HG03565 (cell line): ENCODE data around the gene DTWD1.
"Not testable (repeated sequence)": the region's sequence is repeated elsewhere in the genome, so short reads cannot be mapped to it uniquely, and the experiment has no call there.

ENCODE experiments used
- ATAC-seq: cut with Tn5 transposase; IDR thresholded peaks from one replicate; pipeline ENCODE4 v1.9.1; 2021; ENCODE audit warnings: mild to moderate bottlenecking, moderate library complexity; ENCODE audit not compliant: unreplicated experiment

DTWD1 gene

DNA sequence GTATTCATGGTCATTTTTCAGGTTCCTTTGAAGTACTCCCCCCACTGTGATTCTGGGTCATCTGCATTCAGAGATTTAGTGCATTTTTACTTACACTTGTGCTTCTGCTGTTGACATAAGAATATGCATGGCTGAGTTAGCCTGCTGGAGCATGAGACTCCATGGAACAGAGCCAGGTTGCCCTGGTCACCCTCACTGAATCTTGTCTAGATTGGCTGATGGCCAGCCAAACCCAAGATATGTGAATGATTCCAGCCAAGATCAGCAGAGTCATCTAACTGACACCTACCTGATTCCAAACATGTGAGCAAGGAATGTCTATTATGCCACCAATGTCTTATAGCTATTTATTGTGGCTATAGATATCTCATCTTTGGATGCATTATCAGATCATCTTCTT, 25.1 kb downstream of the DTWD1 start:
- ATAC-seq = no peak

DNA sequence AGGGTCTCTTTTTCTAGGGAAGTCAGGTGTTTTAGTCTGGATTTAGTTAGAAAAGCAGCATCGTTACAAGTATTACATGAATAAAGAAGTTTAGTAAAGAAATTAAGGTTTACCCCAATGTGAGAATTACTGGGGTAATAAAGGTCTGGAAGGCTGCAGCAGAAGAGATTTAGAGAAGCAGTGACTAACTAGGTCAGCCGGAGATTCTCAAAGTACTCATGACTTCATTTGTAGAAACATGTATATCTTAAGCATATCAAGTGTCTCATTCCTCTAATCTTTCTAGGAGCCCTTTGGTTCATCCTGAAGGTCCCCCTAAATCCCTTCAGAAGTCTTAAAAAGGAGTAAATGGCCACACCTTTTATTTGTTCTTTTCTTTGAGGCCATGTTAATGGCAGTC, 26.0 kb downstream of the DTWD1 start:
- no peak for ATAC-seq

DNA sequence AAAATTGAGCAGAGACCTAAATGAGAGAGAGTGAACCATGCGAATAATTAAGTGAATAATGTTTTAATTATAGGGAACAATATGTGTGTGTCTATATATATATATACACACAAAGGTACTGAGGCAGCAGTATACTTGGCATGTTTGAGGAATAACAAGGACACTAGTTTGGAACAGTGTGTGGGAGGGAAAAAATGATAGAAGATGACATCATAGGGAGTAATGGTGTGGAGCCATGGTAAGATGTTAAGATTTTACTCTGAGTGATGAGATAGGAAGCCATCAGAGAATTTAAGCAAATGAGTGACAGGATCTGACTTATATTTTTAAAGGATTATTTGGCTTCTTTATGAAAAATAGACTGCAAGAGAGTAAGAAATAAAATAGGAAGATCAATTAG, 29.1 kb downstream of the DTWD1 start:
- ATAC-seq = no peak

DNA sequence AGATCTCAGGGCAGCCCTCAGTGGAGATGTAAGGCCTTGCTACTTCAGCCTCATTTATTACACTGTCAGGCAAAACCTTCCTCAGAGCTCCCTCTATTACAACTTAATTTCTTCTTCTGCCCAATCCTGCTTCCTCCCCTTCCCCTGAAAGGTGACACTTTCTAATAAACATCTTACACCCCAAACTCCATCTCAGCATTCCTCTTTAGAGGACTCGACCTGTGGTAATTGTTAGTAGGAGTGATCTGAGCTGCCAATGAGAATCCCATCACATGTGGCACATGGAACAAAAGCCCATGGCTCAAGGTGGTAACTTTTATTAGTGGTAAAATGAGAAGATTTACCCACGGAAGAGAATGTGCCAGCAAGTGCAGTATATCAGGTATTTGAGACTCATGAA, 29.8 kb downstream of the DTWD1 start:
- ATAC-seq = no peak

DNA sequence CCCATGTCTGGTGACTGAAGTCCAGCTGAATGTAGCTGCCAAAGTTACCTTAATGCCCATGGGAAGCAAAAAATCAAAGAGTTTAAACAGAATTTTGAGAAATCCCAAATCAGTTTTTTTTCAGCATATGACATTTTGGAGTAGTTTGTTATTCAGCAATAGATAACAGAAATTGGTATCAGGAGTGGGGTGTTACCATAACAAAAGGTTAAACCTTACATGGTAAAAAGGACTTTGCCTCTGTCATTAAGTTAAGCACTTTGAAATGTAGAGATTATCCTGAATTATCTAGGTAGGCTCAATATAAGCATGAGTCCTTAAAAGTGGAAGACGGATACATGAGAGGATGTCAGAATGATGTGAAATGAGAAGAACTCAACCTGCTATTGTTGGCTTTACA, 32.1 kb downstream of the DTWD1 start:
- ATAC-seq = no peak

DNA sequence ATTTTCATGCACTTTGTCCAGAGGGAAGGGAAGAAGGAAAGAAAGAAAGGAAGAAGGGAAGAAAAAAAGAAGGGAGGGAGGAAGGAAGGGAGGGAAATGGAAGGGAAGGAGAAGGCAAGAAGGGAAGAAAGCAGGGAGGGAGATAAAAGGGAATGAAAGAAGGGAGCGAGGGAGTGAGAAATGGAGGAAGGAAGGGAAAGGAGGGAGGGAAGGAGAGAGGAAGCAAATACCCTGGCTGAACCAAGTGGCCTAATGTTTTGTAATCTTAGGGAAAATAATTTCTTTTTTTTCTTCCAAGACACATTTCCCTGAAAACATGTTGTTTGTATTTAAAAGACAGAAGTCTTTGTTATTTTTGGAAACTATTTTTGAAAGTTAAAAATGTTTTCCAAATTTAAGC, 35.9 kb downstream of the DTWD1 start:
- no peak for ATAC-seq

DNA sequence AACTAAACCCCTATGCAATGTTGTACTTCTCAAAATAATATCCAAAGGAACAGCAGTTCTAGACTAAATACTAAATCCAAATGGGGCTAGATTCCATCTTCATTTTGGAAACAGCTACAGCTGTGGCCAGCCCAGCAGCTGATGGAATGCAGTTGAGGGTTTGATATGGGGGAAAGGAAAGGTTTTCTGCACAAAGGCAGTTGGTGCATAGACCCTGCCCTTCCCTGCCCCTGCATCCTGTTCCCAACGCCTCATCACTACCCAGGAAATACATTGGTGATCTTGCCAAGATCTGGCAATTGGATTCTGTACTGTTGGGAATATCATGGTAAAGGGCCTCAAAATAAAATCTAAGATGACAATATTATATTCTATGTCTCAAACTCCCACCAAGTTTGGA, 43.9 kb downstream of the DTWD1 start:
- no peak for ATAC-seq

DNA sequence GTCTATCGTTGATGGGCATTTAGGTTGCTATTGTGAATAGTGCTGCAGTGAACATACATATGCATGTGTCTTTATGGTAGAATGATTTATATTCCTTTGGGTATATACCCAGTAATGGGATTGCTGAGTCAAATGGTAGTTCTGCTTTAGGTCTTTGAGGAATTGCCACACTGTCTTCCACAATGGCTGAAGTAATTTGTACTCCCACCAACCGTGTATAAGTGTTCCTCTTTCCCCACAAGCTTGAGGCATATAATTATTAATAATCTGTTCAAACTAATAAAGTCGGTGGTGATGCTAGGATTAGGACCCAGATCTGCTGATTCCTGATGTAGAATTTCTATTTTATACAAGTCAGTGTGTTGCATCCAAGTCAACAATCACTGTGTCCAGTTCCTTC, 45.6 kb downstream of the DTWD1 start:
- not testable (repeated sequence) for ATAC-seq

DNA sequence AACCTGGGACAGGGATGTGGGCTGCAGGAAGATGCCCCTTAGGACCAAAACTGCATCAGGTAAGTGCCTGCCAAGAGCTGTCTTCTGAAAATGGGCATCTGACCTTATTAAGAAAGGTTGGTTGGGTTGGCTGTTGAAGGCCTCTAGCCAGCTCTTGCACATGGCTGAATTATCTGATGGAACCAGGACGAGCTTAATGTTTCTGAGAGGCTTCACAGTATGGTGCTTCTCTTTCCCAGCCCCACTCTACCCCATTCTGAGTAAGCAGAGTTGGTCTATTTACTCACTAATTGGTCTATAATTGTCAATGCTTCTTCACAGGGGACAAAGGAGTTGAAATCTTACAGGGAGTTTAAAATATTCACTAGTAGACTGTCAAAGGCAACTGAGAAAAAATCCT, 48.4 kb downstream of the DTWD1 start:
- ATAC-seq = no peak

DNA sequence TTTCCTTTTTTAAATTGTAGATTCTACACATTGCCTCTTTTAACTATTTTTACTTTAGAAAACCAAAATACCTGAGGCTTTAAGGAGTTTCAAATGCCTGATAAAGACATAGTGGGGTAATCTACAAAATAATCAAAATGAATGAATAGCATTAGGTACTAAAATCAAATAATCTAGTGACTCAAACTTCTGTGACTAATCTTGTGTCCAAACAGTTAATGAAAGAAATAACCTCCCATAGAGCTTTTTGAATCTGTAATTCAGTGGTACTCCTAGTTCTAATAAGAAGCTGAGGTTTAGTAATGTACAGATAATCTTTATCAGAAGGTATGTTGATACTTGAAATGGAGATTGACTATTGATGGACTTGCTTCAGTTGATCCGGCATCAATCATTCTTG, 53.0 kb downstream of the DTWD1 start:
- no peak for ATAC-seq

DNA sequence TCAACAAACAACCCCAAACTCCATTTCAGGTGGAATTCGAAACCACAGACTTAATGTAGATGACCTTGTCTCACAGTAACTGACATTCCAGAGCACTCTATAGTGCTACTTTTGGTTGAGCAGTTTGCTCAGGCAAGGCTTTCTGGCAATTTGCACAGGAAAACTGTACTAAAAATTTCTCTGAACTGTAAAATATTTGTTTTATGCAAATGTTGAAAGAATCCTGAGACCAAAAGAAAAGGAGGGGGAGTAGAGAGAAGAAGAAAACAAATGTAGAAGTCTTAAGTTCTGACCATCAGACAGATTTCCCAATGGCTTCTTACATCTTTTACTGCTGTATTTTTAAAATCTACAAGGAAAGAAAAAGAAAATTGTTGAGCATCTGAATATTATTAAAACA, 53.5 kb downstream of the DTWD1 start:
- no peak for ATAC-seq

DNA sequence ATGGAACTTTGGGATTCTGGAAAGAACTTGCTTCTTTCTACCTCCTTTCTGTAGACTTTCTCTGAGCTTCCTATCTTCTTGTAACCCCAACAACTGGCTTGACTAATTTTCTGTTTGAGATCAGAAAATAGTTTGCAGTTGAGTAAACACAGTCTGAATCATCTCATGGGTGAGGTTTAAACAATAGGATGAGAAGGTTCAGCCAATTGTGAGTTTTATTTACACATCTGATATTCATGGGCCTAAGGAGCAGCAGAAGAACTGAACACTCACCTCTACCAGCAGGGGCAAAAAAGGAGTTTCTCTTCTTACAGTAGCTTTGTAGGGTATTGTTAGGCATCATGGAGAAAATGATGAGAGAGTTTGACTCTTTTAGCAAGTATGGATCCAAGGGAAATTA, 54.2 kb downstream of the DTWD1 start:
- no peak for ATAC-seq

DNA sequence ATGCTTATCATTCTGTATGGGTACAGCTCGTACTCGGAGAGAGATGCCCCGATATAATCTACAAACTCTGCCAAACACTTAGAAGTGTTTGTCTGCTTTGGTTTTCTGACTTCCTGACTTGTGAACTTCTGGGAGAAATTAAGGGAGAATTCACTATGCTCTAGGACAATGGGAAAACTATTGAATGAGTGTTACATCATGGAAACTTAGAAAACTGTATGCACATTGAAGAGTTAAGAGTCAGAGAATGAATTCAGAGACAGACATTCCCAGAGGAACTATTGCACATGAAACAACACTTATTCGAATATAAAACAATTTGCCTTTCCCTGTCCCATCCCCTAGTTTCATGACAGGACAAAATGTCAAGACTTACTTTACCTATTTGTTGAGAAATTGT, 57.8 kb downstream of the DTWD1 start:
- no peak for ATAC-seq

DNA sequence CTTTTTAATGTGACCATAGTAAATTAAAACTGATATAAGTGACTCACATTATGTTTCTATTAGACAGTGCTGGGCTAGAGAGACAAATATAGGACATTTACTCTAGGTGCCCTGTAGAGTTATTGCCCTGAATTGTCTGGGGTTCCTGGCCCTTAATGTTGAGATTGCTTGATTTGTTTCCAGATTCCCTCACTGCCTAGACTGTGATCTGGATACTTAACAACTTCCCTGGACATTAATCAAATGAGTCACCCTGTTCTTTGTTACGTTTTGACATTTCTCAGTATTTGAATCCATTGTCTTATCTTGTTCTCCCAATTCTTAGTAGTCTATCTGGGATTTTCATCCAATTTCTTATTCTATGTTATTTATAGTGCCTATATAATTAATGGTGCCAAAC, 65.8 kb downstream of the DTWD1 start:
- ATAC-seq = no peak

DNA sequence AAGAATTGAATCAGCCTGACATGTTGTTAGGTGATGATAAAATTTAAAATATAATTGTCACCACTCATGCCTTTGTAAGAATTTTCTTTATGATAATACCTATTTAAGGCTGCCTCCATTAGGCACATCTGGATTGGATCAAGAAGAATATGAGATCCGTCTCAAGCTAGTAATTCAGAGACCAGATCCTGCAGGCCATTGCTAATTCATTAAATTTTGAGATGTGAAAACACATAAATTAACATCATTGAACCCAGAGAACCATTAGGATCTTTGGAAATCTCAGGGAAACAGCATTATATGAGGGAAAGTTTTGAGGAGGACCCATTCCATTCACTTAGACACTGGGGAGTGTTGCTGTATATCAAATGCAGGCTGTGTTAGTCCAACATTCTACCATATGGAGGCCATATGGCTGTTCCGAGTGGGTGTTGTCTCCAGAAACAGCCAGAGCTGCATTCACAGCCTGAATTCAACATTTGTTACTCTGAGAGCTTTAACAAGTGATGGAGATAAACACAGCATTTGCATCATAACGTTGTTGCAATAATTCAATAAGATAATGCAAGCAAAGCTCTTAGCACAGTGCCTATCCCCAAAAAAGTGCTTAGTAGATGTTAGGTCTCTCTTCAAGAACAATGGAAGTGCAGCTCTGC, 67.4 kb downstream of the DTWD1 start:
- no peak for ATAC-seq

DNA sequence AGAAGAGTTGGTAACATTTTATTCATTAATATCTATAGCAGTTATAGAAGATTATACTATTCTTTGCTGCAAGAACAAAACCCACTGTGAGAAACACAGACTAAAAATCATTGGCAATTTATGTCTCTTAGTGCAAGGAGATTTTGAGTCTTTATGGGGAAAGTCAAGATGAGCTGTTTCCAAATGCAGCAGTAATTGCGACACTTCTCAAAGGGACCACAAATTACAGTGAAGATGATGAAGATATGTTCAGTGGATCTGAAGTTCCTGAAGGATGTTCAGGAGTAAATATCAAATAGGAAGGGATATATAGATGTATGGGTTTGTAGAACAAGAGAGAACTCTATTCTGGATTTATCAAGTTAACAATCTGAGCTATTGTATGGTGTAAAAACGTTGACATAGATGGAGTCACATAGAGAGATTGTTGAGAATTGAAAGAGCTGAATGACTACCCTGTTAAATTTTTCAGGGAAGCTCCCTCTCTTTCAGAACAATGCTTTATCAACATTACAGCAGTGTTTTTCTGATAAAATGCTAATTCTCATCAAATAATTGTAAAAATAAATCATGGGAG, 71.8 kb downstream of the DTWD1 start:
- no peak for ATAC-seq

DNA sequence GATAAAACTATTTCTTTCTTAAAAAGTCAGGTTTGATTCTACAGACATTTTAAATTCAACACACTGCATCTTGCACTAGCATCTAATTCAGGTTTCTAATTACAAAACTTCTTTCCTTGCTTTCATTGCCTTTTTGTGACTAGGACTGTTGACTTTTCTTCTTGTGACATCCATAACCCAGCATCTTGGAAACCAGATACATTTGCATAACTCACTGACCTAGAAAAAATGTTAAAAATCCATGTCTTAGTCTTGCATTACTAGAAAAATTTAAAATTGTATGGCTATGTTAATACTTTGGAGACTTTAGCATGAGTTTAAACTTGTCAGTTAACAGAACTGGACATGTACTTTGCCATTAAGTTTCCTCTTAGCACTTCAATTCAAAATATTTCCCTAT, 72.7 kb downstream of the DTWD1 start:
- no peak for ATAC-seq

DNA sequence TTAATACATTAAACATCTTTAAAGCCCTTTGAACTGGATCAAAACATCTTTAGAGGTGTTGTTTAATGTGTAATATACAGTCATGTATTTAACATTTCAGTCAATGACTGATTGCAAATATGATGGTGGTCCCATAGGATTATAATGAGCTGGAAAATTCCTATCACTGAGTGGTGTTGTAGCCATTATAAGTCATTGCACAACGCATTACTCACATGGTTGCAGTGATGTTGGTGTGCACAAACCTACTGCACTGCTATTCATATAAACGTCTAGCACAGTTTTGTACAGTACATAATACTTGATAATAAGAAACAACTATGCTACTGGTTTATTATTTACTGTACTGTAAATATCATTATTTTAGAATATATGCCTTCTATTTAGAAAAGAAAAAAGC, 75.6 kb downstream of the DTWD1 start:
- no peak for ATAC-seq

DNA sequence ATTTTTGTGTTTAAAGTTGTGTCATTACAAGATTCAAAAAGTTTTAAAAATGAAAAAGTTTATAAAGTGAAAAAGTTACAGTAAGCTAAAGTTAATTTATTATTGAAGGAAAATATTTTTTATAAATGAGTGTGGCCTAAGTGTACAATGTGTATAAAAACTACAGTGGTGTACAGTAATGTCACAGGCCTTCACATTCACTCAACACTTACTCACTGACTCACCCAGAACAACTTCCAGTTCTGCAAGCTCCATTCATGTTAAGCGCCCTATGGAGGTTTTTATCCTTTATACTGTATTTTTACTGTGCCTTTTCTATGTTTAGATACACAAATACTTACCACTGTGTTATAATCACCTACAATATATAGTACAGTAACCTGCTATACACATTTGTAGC, 76.3 kb downstream of the DTWD1 start:
- ATAC-seq = no peak

DNA sequence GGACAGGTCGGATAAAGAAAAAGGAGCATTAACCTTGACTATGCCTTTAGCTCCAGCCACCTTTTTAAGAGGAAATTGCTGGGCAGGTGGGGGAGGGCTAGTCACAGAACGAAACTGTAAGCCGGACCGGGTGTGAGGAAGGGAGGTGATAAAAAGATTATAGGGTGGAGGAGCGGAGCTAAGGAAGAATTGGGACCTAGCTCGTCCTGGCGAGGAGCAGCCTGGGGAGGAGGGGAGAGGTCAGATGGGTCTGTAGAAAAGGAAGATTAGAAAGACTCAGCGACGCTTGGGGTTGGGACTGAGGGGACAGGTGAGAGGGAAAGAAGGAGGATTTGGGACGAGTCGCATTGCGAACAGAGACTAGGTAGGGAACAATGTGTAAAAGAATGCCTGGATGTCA, 82.1 kb downstream of the DTWD1 start:
- not testable (repeated sequence) for ATAC-seq
